Activated B cell treated with CpG ODN at 0.5 μM for 24 hours (primary cell): ENCODE results near the gene PAM. TPM values are rescaled to one million over a fixed set of nuclear protein-coding genes. Genes with fewer than 3 reads are reported as not detected.

Source experiments
- ATAC-seq: fragments of 200-7000 bp; cut with Tn5 transposase; one replicate; pipeline ENCODE4 v1.10.0; 2021; ENCODE audit warnings: low read depth, mild to moderate bottlenecking, moderate library complexity
- CTCF ChIA-PET: fragments of 350-600 bp; sonication (Branson Sonifier 250); formaldehyde crosslinking; loops from one replicate; lab custom pipeline; 2021; ENCODE audit warnings: antibody characterized with exemption; lab: Charles Lee
- POLR2A ChIA-PET: fragments of 350-600 bp; sonication (Branson Sonifier 250); formaldehyde crosslinking; loops from one replicate; lab custom pipeline; 2021; ENCODE audit warnings: antibody characterized with exemption; lab: Charles Lee
- DNase-seq: peaks from one replicate; pipeline ENCODE4 v3.0.0; 2022
- H3K27ac Mint-ChIP-seq: one replicate; pipeline ENCODE4 v1.8.0; 2020; ENCODE audit warnings: mixed read lengths
- H3K27me3 Mint-ChIP-seq: one replicate; pipeline ENCODE4 v1.8.0; 2021; ENCODE audit warnings: mixed read lengths
- H3K36me3 Mint-ChIP-seq: one replicate; pipeline ENCODE4 v1.8.0; 2021; ENCODE audit warnings: low read depth, mixed read lengths
- H3K4me1 Mint-ChIP-seq: one replicate; pipeline ENCODE4 v1.8.0; 2021; ENCODE audit warnings: mixed read lengths
- H3K4me3 Mint-ChIP-seq: one replicate; pipeline ENCODE4 v1.8.0; 2020; ENCODE audit warnings: mild to moderate bottlenecking, mixed read lengths
- H3K9me3 Mint-ChIP-seq: one replicate; pipeline ENCODE4 v1.8.0; 2020; ENCODE audit warnings: mixed read lengths
- intact Hi-C: fragments of 100-400 bp; cut with micrococcal nuclease; formaldehyde crosslinking; loops from one replicate; pipeline ENCODE4 v1.15.1; 2024
- total RNA-seq: library from RNA; stranded (reverse); gene quantifications from 2 replicates; pipeline ENCODE4 v1.2.3, GENCODE V29; 2022
- TF ChIP-seq, protein P1 (sequence below): fragments of 200-600 bp; IDR thresholded peaks from one replicate; pipeline ENCODE4 v1.8.0; 2022; ENCODE audit warnings: antibody characterized with exemption, mild to moderate bottlenecking

Gene PAM
- total RNA-seq, result 14.8 and 19.0 TPM in 2 replicates

- ChIA-PET CTCF (interaction anchor here (1.1 to 1.3 kb wide), 2 partner anchors 8 to 26 kb away, joined by 3 to 5 read pairs; no protein-coding TSS in a partner anchor), POLR2A (interaction anchor here (0.6 to 1.8 kb wide), 3 partner anchors 304 to 504 kb away, joined by 3 to 5 read pairs (median 4); partner anchors contain the start of genes GIN1, MACIR and PPIP5K2)
- DNase-seq (peak; percentile 63), ATAC-seq (peak; percentile 75)
- intact Hi-C loops, result loop anchor here (1.0 to 5.0 kb wide), 4 partner anchors 8 to 1853 kb away; partner anchors contain the start of genes GIN1, PPIP5K2 and ST8SIA4
- H3K4me1 Mint-ChIP-seq, result peaks cover 25% of the 10 kb centered on the region
- peak within 1 kb of the TSS; percentile 85 for H3K27ac Mint-ChIP-seq
- peaks cover 2% of the 10 kb centered on the region for H3K36me3 Mint-ChIP-seq
- TF ChIP-seq, protein P1, sequence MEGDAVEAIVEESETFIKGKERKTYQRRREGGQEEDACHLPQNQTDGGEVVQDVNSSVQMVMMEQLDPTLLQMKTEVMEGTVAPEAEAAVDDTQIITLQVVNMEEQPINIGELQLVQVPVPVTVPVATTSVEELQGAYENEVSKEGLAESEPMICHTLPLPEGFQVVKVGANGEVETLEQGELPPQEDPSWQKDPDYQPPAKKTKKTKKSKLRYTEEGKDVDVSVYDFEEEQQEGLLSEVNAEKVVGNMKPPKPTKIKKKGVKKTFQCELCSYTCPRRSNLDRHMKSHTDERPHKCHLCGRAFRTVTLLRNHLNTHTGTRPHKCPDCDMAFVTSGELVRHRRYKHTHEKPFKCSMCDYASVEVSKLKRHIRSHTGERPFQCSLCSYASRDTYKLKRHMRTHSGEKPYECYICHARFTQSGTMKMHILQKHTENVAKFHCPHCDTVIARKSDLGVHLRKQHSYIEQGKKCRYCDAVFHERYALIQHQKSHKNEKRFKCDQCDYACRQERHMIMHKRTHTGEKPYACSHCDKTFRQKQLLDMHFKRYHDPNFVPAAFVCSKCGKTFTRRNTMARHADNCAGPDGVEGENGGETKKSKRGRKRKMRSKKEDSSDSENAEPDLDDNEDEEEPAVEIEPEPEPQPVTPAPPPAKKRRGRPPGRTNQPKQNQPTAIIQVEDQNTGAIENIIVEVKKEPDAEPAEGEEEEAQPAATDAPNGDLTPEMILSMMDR, result no peak
- H3K4me3 Mint-ChIP-seq, result peak within 1 kb of the TSS; percentile 91
- no peaks in the 10 kb centered on the region for H3K9me3 Mint-ChIP-seq
- H3K27me3 Mint-ChIP-seq, result peaks cover 15% of the 10 kb centered on the region
These were observed at the start of gene PAM for GRCh38 chr5:102754767-102755431. TSS of gene PAM (plus strand) at chr5:102755305. CDS start at chr5:102866196, 110,891 bp downstream.

- ChIA-PET POLR2A (no interaction called here), CTCF (no interaction called here)
- Mint-ChIP-seq H3K4me1 (no peaks in the 10 kb centered on the region), H3K4me3 (no peak overlapping the region), H3K36me3 (no peaks in the 10 kb centered on the region), H3K27ac (no peak overlapping the region), H3K27me3 (peaks cover 2% of the 10 kb centered on the region), H3K9me3 (peaks cover 2% of the 10 kb centered on the region)
- TF ChIP-seq, protein P1, result no peak
- intact Hi-C loops, result no loop called here
- DNase-seq (no peak), ATAC-seq (no peak)
These were observed 43.4 kb upstream of the PAM start for GRCh38 chr5:102711525-102712385.

GRCh38 chr5:102713278-102713677 is 41.8 kb upstream of the PAM start:
- no peaks in the 10 kb centered on the region for H3K4me1 Mint-ChIP-seq
- ChIA-PET POLR2A (no interaction called here), CTCF (no interaction called here)
- ATAC-seq, result no peak
- no peak for DNase-seq
- intact Hi-C loops, result no loop called here
- no peak overlapping the region for H3K27ac Mint-ChIP-seq
- peaks cover 2% of the 10 kb centered on the region for H3K27me3 Mint-ChIP-seq
- no peaks in the 10 kb centered on the region for H3K36me3 Mint-ChIP-seq
- peaks cover 2% of the 10 kb centered on the region for H3K9me3 Mint-ChIP-seq
- no peak overlapping the region for H3K4me3 Mint-ChIP-seq
- TF ChIP-seq, protein P1, result no peak

GRCh38 chr5:102713682-102714231 is 41.3 kb upstream of the PAM start:
- no peak overlapping the region for H3K4me3 Mint-ChIP-seq
- H3K9me3 Mint-ChIP-seq, result peaks cover under 1% of the 10 kb centered on the region
- peaks cover 2% of the 10 kb centered on the region for H3K27me3 Mint-ChIP-seq
- TF ChIP-seq, protein P1, result no peak
- no peaks in the 10 kb centered on the region for H3K36me3 Mint-ChIP-seq
- H3K27ac Mint-ChIP-seq, result no peak overlapping the region
- ATAC-seq (no peak), DNase-seq (no peak)
- ChIA-PET POLR2A (no interaction called here), CTCF (no interaction called here)
- H3K4me1 Mint-ChIP-seq, result no peaks in the 10 kb centered on the region
- intact Hi-C loops, result no loop called here
